ENCODE results near the gene CLMN.

DNA sequence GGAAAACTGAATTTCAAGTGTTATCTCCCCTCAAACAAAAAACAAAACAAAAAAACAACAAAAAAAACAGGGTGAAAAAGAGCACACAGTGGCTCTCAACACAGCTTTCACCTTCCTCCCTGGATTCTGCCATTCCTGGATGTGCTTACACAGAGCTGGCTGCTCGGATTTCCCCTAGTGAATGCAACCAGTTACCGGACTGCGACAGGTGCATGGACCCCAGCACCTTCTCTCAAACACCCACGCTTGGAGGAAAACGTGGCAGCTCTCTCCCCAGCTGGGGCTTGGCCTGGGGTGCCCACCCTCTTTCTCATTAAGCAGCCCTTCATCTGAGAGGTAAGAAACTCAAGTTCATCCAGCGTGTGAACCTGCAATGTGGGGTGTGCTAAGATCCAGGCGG lies 128.9 kb downstream of the CLMN start:
- TF ChIP-seq, protein P1, sequence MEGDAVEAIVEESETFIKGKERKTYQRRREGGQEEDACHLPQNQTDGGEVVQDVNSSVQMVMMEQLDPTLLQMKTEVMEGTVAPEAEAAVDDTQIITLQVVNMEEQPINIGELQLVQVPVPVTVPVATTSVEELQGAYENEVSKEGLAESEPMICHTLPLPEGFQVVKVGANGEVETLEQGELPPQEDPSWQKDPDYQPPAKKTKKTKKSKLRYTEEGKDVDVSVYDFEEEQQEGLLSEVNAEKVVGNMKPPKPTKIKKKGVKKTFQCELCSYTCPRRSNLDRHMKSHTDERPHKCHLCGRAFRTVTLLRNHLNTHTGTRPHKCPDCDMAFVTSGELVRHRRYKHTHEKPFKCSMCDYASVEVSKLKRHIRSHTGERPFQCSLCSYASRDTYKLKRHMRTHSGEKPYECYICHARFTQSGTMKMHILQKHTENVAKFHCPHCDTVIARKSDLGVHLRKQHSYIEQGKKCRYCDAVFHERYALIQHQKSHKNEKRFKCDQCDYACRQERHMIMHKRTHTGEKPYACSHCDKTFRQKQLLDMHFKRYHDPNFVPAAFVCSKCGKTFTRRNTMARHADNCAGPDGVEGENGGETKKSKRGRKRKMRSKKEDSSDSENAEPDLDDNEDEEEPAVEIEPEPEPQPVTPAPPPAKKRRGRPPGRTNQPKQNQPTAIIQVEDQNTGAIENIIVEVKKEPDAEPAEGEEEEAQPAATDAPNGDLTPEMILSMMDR (conservative IDR thresholded peaks at IDR 0.05; ENCODE audit: low read depth, low read length) = no peak
- TF ChIP-seq EZH2 (IDR thresholded peaks at IDR 0.05; ENCODE audit: borderline replicate concordance, low read depth, low read length, poor library complexity, severe bottlenecking) = no peak
